PFSK-1 (cell line): ENCODE results near the gene GCSAM.

Source experiments
- FOXP2 ChIP-seq: optimal IDR thresholded peaks from 2 replicates; pipeline ENCODE3; 2011; ENCODE audit warnings: borderline replicate concordance, control low read depth, inconsistent platforms; ENCODE audit not compliant: insufficient read depth; ENCODE audit errors: extremely low read length, extremely low read depth
- POLR2AphosphoS5 ChIP-seq: IDR thresholded peaks from 2 replicates; pipeline ENCODE4 v1.6.1; 2012; ENCODE audit warnings: low read depth, mild to moderate bottlenecking, control low read depth, low read length, moderate library complexity
- REST ChIP-seq, 2 experiments: IDR thresholded peaks; 2 replicates each; pipeline versions ENCODE4 v1.6.1 to v1.8.0; 2011 to 2012; ENCODE audit warnings: low read depth in 2 of 2, low read length in 2 of 2, control low read depth in 1 of 2, inconsistent platforms in 1 of 2, mild to moderate bottlenecking in 1 of 2, moderate library complexity in 1 of 2; ENCODE audit not compliant: insufficient read depth in 1 of 2
- SIN3A ChIP-seq: IDR thresholded peaks from 2 replicates; pipeline ENCODE4 v1.6.1; 2012; ENCODE audit warnings: mild to moderate bottlenecking, low read length, moderate library complexity, borderline replicate concordance; ENCODE audit not compliant: insufficient read depth
- TAF1 ChIP-seq: IDR thresholded peaks from 2 replicates; pipeline ENCODE4 v1.6.1; 2012; ENCODE audit warnings: low read length, control low read depth, borderline replicate concordance; ENCODE audit not compliant: insufficient read depth

GCSAM gene

GRCh38 chr3:112116748-112117186 lies 16.3 kb downstream of the GCSAM start:
- TF ChIP-seq REST (IDR thresholded peaks at IDR 0.05; ENCODE audit: insufficient read depth in 1 of 2, low read depth in 2 of 2, low read length in 2 of 2) = no peak
- no peak for TF ChIP-seq TAF1
- no peak for TF ChIP-seq FOXP2
- no peak for TF ChIP-seq SIN3A
- TF ChIP-seq POLR2AphosphoS5 = no peak

GRCh38 chr3:112115806-112116383 lies 17.2 kb downstream of the GCSAM start:
- TF ChIP-seq SIN3A (no peak), TAF1 (no peak), REST (IDR thresholded peaks at IDR 0.05; ENCODE audit: insufficient read depth in 1 of 2, low read depth in 2 of 2, low read length in 2 of 2) (no peak), FOXP2 (no peak), POLR2AphosphoS5 (no peak)

- no peak for TF ChIP-seq REST (IDR thresholded peaks at IDR 0.05; ENCODE audit: insufficient read depth in 1 of 2, low read depth in 2 of 2, low read length in 2 of 2)
- no peak for TF ChIP-seq TAF1
- TF ChIP-seq FOXP2 = no peak
- no peak for TF ChIP-seq SIN3A
- TF ChIP-seq POLR2AphosphoS5 = no peak
Observed at GRCh38 chr3:112115161-112115739, 17.8 kb downstream of the GCSAM start.

- no peak for TF ChIP-seq FOXP2
- TF ChIP-seq TAF1 = no peak
- TF ChIP-seq REST (IDR thresholded peaks at IDR 0.05; ENCODE audit: insufficient read depth in 1 of 2, low read depth in 2 of 2, low read length in 2 of 2) = no peak
- TF ChIP-seq SIN3A = no peak
- no peak for TF ChIP-seq POLR2AphosphoS5
Observed at GRCh38 chr3:112114576-112115160, 18.4 kb downstream of the GCSAM start.
